ENCODE data around the gene PLEKHA6.

The PLEKHA6 gene

DNA sequence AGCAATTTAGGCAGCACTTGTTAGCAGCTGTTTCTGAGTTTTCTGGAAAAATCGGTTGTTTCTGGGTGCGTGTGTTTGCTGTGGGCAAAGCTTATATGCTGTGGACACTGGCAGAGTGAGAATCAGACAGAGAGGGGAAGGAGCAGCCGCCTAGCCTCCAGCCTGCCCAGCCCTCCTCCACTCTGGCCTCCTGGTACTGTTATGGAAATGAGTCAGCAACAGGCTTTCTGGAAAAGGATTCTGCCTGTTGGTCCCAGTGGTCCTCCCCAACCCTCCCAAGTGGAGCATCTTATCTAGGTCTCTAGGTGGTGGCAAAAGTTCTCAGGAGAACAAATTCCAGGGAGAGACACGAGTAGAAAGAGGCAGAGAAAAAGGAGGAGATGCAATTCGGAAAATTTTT lies 103.8 kb downstream of the PLEKHA6 start:
- Histone ChIP-seq H2BK5ac (ENCODE audit: low read depth, low read length, poor library complexity) (no peak overlapping the region), H3K36me3 (ENCODE audit: control insufficient read depth in 1 of 2, insufficient read depth in 2 of 2, low read length in 2 of 2) (peaks cover 30 to 38% of the 10 kb centered on the region in 2 experiments), H3K9me3 (ENCODE audit: insufficient read depth, low read depth, low read length) (peaks cover 2% of the 10 kb centered on the region), H3K27me3 (ENCODE audit: insufficient read depth, low read length) (no peaks in the 10 kb centered on the region), H3K4me2 (ENCODE audit: low read length) (no peak overlapping the region), H3K4me3 (ENCODE audit: low read depth, low read length) (no peak overlapping the region), H3K4me1 (ENCODE audit: control insufficient read depth in 1 of 2, insufficient read depth in 2 of 2, low read length in 2 of 2) (peaks cover 0 to 8% of the 10 kb centered on the region in 2 experiments), H4K8ac (ENCODE audit: low read depth, low read length) (no peak overlapping the region), H3K27ac (ENCODE audit: low read depth, low read length) (no peak overlapping the region), H3K23ac (ENCODE audit: low read length) (no peak overlapping the region), H2AK5ac (ENCODE audit: low read length) (no peak overlapping the region), H3K9ac (ENCODE audit: low read length) (no peak overlapping the region), H2BK12ac (ENCODE audit: low read length) (no peak overlapping the region), H4K12ac (ENCODE audit: low read depth, low read length) (no peak overlapping the region), H3K4ac (ENCODE audit: low read depth, low read length) (no peak overlapping the region), H3K18ac (ENCODE audit: low read length) (no peak overlapping the region), H3K79me2 (ENCODE audit: control insufficient read depth, insufficient read depth, low read length, poor library complexity) (no peaks in the 10 kb centered on the region), H3K79me1 (ENCODE audit: low read length) (no peaks in the 10 kb centered on the region), H2BK120ac (ENCODE audit: insufficient read depth, low read length, poor library complexity) (no peak overlapping the region), H2AFZ (ENCODE audit: insufficient read depth, low read length, poor library complexity) (no peak overlapping the region), H3K14ac (ENCODE audit: low read length) (no peak overlapping the region), H4K91ac (ENCODE audit: low read depth, low read length) (peak overlapping the region; percentile 17)
- DNase-seq = peak in 1 of 2 donors; percentile 41
- no CpG with 5 or more reads among the region's 5 CpGs for WGBS (ENCODE audit: extremely low coverage, insufficient coverage, insufficient read length)

- Histone ChIP-seq H3K27me3 (ENCODE audit: insufficient read depth, low read length) (no peaks in the 10 kb centered on the region), H2BK12ac (ENCODE audit: low read length) (no peak overlapping the region), H2BK5ac (ENCODE audit: low read depth, low read length, poor library complexity) (no peak overlapping the region), H3K79me2 (ENCODE audit: control insufficient read depth, insufficient read depth, low read length, poor library complexity) (no peaks in the 10 kb centered on the region), H2AK5ac (ENCODE audit: low read length) (no peak overlapping the region), H3K4me2 (ENCODE audit: low read length) (no peak overlapping the region), H3K18ac (ENCODE audit: low read length) (no peak overlapping the region), H3K4me3 (ENCODE audit: low read depth, low read length) (no peak overlapping the region), H3K23ac (ENCODE audit: low read length) (no peak overlapping the region), H3K9me3 (ENCODE audit: insufficient read depth, low read depth, low read length) (peaks cover 2% of the 10 kb centered on the region), H3K4ac (ENCODE audit: low read depth, low read length) (no peak overlapping the region), H3K14ac (ENCODE audit: low read length) (no peak overlapping the region), H3K9ac (ENCODE audit: low read length) (no peak overlapping the region), H3K27ac (ENCODE audit: low read depth, low read length) (no peak overlapping the region), H3K79me1 (ENCODE audit: low read length) (no peaks in the 10 kb centered on the region), H3K4me1 (ENCODE audit: control insufficient read depth in 1 of 2, insufficient read depth in 2 of 2, low read length in 2 of 2) (peaks cover 0 to 8% of the 10 kb centered on the region in 2 experiments), H4K91ac (ENCODE audit: low read depth, low read length) (no peak overlapping the region), H4K12ac (ENCODE audit: low read depth, low read length) (no peak overlapping the region), H3K36me3 (ENCODE audit: control insufficient read depth in 1 of 2, insufficient read depth in 2 of 2, low read length in 2 of 2) (peaks cover 31 to 38% of the 10 kb centered on the region in 2 experiments), H2AFZ (ENCODE audit: insufficient read depth, low read length, poor library complexity) (no peak overlapping the region), H4K8ac (ENCODE audit: low read depth, low read length) (no peak overlapping the region), H2BK120ac (ENCODE audit: insufficient read depth, low read length, poor library complexity) (no peak overlapping the region)
- DNase-seq = no peak
- WGBS (ENCODE audit: extremely low coverage, insufficient coverage, insufficient read length) = no CpG with 5 or more reads among the region's 5 CpGs
These were observed 104.5 kb downstream of the PLEKHA6 start for GRCh38 chr1:204255225-204255624.

- Histone ChIP-seq H3K4ac (ENCODE audit: low read depth, low read length) (no peak overlapping the region), H3K27ac (ENCODE audit: low read depth, low read length) (peak overlapping the region; percentile 6), H3K9me3 (ENCODE audit: insufficient read depth, low read depth, low read length) (peaks cover 2% of the 10 kb centered on the region), H3K4me1 (ENCODE audit: control insufficient read depth in 1 of 2, insufficient read depth in 2 of 2, low read length in 2 of 2) (peaks cover 2 to 8% of the 10 kb centered on the region in 2 experiments), H2BK12ac (ENCODE audit: low read length) (no peak overlapping the region), H2BK5ac (ENCODE audit: low read depth, low read length, poor library complexity) (no peak overlapping the region), H3K9ac (ENCODE audit: low read length) (no peak overlapping the region), H3K79me1 (ENCODE audit: low read length) (no peaks in the 10 kb centered on the region), H3K23ac (ENCODE audit: low read length) (no peak overlapping the region), H3K4me2 (ENCODE audit: low read length) (no peak overlapping the region), H3K36me3 (ENCODE audit: control insufficient read depth in 1 of 2, insufficient read depth in 2 of 2, low read length in 2 of 2) (peaks cover 27 to 29% of the 10 kb centered on the region in 2 experiments), H4K12ac (ENCODE audit: low read depth, low read length) (no peak overlapping the region), H3K27me3 (ENCODE audit: insufficient read depth, low read length) (no peaks in the 10 kb centered on the region), H3K18ac (ENCODE audit: low read length) (no peak overlapping the region), H2BK120ac (ENCODE audit: insufficient read depth, low read length, poor library complexity) (no peak overlapping the region), H4K8ac (ENCODE audit: low read depth, low read length) (no peak overlapping the region), H4K91ac (ENCODE audit: low read depth, low read length) (no peak overlapping the region), H3K14ac (ENCODE audit: low read length) (no peak overlapping the region), H3K79me2 (ENCODE audit: control insufficient read depth, insufficient read depth, low read length, poor library complexity) (no peaks in the 10 kb centered on the region), H3K4me3 (ENCODE audit: low read depth, low read length) (no peak overlapping the region), H2AFZ (ENCODE audit: insufficient read depth, low read length, poor library complexity) (no peak overlapping the region), H2AK5ac (ENCODE audit: low read length) (no peak overlapping the region)
- no CpG with 5 or more reads among the region's 7 CpGs for WGBS (ENCODE audit: extremely low coverage, insufficient coverage, insufficient read length)
- peak; percentile 76 to 91 for DNase-seq
These were observed 105.6 kb downstream of the PLEKHA6 start for GRCh38 chr1:204254031-204254661.

- no peak for DNase-seq
These were observed 107.6 kb downstream of the PLEKHA6 start for GRCh38 chr1:204251926-204252689.

More at GRCh38 chr1:204251926-204252689, 107.6 kb downstream of the PLEKHA6 start:
- Histone ChIP-seq H4K91ac (ENCODE audit: low read depth, low read length) (no peak overlapping the region), H3K79me2 (ENCODE audit: control insufficient read depth, insufficient read depth, low read length, poor library complexity) (no peaks in the 10 kb centered on the region), H3K4me3 (ENCODE audit: low read depth, low read length) (no peak overlapping the region), H2BK5ac (ENCODE audit: low read depth, low read length, poor library complexity) (no peak overlapping the region), H3K36me3 (ENCODE audit: control insufficient read depth in 1 of 2, insufficient read depth in 2 of 2, low read length in 2 of 2) (peaks cover 28 to 30% of the 10 kb centered on the region in 2 experiments), H3K23ac (ENCODE audit: low read length) (no peak overlapping the region), H2BK12ac (ENCODE audit: low read length) (no peak overlapping the region), H3K4me1 (ENCODE audit: control insufficient read depth in 1 of 2, insufficient read depth in 2 of 2, low read length in 2 of 2) (peaks cover 2 to 8% of the 10 kb centered on the region in 2 experiments), H3K9ac (ENCODE audit: low read length) (no peak overlapping the region), H2AK5ac (ENCODE audit: low read length) (no peak overlapping the region), H4K8ac (ENCODE audit: low read depth, low read length) (no peak overlapping the region), H3K27me3 (ENCODE audit: insufficient read depth, low read length) (no peaks in the 10 kb centered on the region), H3K14ac (ENCODE audit: low read length) (no peak overlapping the region), H4K12ac (ENCODE audit: low read depth, low read length) (no peak overlapping the region), H3K9me3 (ENCODE audit: insufficient read depth, low read depth, low read length) (peaks cover 2% of the 10 kb centered on the region), H3K4ac (ENCODE audit: low read depth, low read length) (no peak overlapping the region), H3K18ac (ENCODE audit: low read length) (no peak overlapping the region), H3K27ac (ENCODE audit: low read depth, low read length) (no peak overlapping the region), H3K4me2 (ENCODE audit: low read length) (no peak overlapping the region), H2BK120ac (ENCODE audit: insufficient read depth, low read length, poor library complexity) (no peak overlapping the region), H3K79me1 (ENCODE audit: low read length) (no peaks in the 10 kb centered on the region), H2AFZ (ENCODE audit: insufficient read depth, low read length, poor library complexity) (no peak overlapping the region)
- no CpG with 5 or more reads among the region's 6 CpGs for WGBS (ENCODE audit: extremely low coverage, insufficient coverage, insufficient read length)

Measured in trophoblast cell (in vitro differentiated cells and primary cell).